Prostate gland (tissue), 2 donors: ENCODE data around the gene MMP25. TPM values are rescaled to one million over a fixed set of nuclear protein-coding genes. Genes with fewer than 3 reads are reported as not detected.

Experiments
- DNase-seq: peaks from one replicate; pipeline ENCODE4 v3.0.0-alpha.2; 2019; ENCODE audit warnings: low spot score
- H3K27ac ChIP-seq, 2 donors: fragments of 200-600 bp; sonication (generic); 2 replicates each; pipeline ENCODE4 v1.5.1; 2017 to 2019
- H3K27me3 ChIP-seq: fragments of 200-600 bp; sonication (generic); replicated peaks from 2 replicates; pipeline ENCODE4 v1.5.1; 2019; ENCODE audit not compliant: insufficient read depth
- H3K36me3 ChIP-seq, 2 donors: fragments of 200-600 bp; sonication (generic); 1 replicate in 1 of 2; 2 replicates in 1 of 2; pipeline versions ENCODE4 v1.5.1 to v1.8.1; 2017 to 2019
- H3K4me1 ChIP-seq: fragments of 200-600 bp; sonication (generic); replicated peaks from 2 replicates; pipeline ENCODE4 v1.5.1; 2019
- H3K4me3 ChIP-seq, 2 donors: fragments of 200-600 bp; sonication (generic); 2 replicates each; pipeline ENCODE4 v1.5.1; 2017 to 2019
- H3K9me3 ChIP-seq: fragments of 200-600 bp; sonication (generic); 2 replicates; pipeline ENCODE4 v1.5.1; 2017
- CTCF ChIP-seq, 4 experiments: fragments of 200-600 bp in 2 of 4; fragments of 450-650 bp in 2 of 4; sonication (generic) in 2 of 4; IDR thresholded peaks; 1 replicate in 3 of 4; 2 replicates in 1 of 4; pipeline ENCODE4 v1.5.1; 2016 to 2019; ENCODE audit warnings: antibody characterized with exemption in 4 of 4, mild to moderate bottlenecking in 2 of 4, moderate library complexity in 2 of 4
- POLR2A ChIP-seq: fragments of 450-650 bp; IDR thresholded peaks from one replicate; pipeline ENCODE4 v1.6.1; 2016; ENCODE audit warnings: antibody characterized with exemption, mild to moderate bottlenecking
- POLR2AphosphoS5 ChIP-seq: sonication (generic); formaldehyde crosslinking; IDR thresholded peaks from one replicate; pipeline ENCODE4 v1.6.1; 2017; ENCODE audit warnings: antibody characterized with exemption
- WGBS: methylation state at CpG from one replicate; pipeline ENCODE4 v1.1.5; 2018; 5-methylcytosine and 5-hydroxymethylcytosine counted together
- intact Hi-C: fragments of 100-400 bp; cut with DNase I; formaldehyde crosslinking; loops from one replicate; pipeline ENCODE4 v1.14.2; 2022
- total RNA-seq, 2 donors: library from RNA; depleted of rRNA; stranded (reverse); fragments of >200 nt; gene quantifications; one replicate each; pipeline ENCODE4 v1.1.0, GENCODE V29; 2016

MMP25 gene
- total RNA-seq, 2 donors from 2014 or later = 0.74 to 1.4 TPM

DNA sequence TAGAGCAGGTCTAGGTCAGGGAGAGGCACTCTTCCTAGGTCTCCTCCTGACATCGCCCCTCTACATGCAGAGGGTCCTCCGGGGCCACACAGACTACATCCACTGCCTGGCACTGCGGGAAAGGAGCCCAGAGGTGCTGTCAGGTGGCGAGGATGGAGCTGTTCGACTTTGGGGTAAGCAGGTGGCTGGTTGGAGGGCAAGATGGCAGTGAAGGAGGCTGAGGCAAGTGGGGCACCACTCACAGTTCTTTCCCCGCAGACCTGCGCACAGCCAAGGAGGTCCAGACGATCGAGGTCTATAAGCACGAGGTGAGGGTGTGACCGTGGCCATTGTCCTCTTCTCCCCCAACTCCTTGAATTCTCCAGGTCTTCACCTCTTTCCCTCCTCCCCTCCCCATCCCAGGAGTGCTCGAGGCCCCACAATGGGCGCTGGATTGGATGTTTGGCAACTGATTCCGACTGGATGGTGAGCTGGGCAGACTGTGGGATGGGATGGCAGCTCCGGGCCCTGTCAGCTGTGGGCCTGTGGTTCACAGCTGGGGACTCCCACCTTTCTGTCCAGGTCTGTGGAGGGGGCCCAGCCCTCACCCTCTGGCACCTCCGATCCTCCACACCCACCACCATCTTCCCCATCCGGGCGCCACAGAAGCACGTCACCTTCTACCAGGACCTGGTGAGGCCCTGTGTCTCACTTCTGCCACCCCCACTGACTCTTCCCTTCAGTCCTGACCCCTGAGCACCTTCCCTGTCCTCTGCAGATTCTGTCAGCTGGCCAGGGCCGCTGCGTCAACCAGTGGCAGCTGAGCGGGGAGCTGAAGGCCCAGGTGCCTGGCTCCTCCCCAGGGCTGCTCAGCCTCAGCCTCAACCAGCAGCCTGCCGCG, 19.5 kb upstream of the MMP25 start:
- Histone ChIP-seq H3K36me3 (no peaks in the 10 kb centered on the region), H3K4me3 (no peak overlapping the region), H3K27ac (no peak overlapping the region), H3K27me3 (no peaks in the 10 kb centered on the region), H3K9me3 (no peaks in the 10 kb centered on the region), H3K4me1 (peaks cover 25% of the 10 kb centered on the region)
- TF ChIP-seq CTCF (IDR thresholded peaks at IDR 0.05) = no peak
- TF ChIP-seq POLR2A = no peak
- TF ChIP-seq POLR2AphosphoS5 = no peak
- DNase-seq = no peak
- intact Hi-C loops = no loop called here
- WGBS = 95% methylated on average over 24 of the region's 24 CpGs

- no peak for DNase-seq
- H3K27ac ChIP-seq = no peak overlapping the region
- H3K4me1 ChIP-seq = peaks cover 19% of the 10 kb centered on the region
- H3K4me3 ChIP-seq = no peak overlapping the region
- H3K36me3 ChIP-seq = no peaks in the 10 kb centered on the region
- no peaks in the 10 kb centered on the region for H3K9me3 ChIP-seq
- WGBS = 87% methylated on average over 8 of the region's 8 CpGs
- no peak for TF ChIP-seq POLR2AphosphoS5
- intact Hi-C loops = no loop called here
- no peaks in the 10 kb centered on the region for H3K27me3 ChIP-seq
These were observed 18.9 kb upstream of the MMP25 start for GRCh38 chr16:3027489-3027795.

DNA sequence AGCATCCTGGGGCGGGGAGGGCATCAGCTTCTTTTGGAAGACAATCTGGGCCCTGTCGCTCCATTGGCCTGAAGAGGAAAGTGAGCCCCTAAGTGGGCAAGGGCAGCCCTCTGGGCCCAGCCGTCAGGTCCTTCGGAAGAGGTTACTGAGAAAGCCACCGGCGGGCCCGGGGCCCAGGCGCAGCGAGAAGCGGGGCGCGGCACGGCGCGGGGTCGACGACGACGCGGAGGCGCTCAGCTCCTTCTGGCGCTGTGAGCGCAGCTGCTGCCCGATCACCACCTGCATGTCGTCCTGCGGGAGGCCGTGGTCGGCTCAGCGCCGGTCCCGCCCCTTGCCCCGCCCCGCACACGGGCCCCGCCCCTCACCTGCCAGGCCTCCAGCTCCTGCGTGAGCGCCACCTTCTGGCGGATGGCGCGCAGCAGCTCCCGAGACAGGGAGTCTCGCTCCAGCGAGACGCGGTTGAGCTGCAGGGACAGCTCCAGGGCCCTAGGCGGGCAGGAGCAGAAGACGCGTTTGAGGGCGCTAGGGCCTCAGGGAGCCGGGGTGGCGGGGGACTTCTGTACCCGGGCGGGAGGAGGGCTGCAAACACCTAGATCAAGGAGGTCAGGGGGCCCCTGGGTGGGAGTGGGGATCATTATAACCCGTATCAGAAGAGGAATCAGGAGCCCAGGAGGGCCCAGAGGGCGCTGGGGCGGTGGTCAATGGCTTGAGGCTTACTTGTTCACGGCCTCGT, 18.2 kb upstream of the MMP25 start:
- TF ChIP-seq POLR2A = peak; percentile 52
- peak; percentile 74 to 89 (median 88) for TF ChIP-seq CTCF (IDR thresholded peaks at IDR 0.05)
- peak; percentile 75 for TF ChIP-seq POLR2AphosphoS5
- Histone ChIP-seq H3K36me3 (no peaks in the 10 kb centered on the region), H3K9me3 (no peaks in the 10 kb centered on the region), H3K4me1 (peaks cover 12% of the 10 kb centered on the region), H3K27ac (peak overlapping the region; percentile 12 to 28), H3K4me3 (no peak overlapping the region), H3K27me3 (no peaks in the 10 kb centered on the region)
- 16% methylated on average over 45 of the region's 58 CpGs for WGBS
- intact Hi-C loops = no loop called here
- peak; percentile 85 for DNase-seq

- 27% methylated on average over 15 of the region's 15 CpGs for WGBS
- no peaks in the 10 kb centered on the region for H3K27me3 ChIP-seq
- no peak for TF ChIP-seq CTCF (IDR thresholded peaks at IDR 0.05)
- intact Hi-C loops = no loop called here
- H3K9me3 ChIP-seq = no peaks in the 10 kb centered on the region
- H3K27ac ChIP-seq = no peak overlapping the region
- no peak overlapping the region for H3K4me3 ChIP-seq
- H3K36me3 ChIP-seq = no peaks in the 10 kb centered on the region
- DNase-seq = no peak
- H3K4me1 ChIP-seq = peaks cover 9% of the 10 kb centered on the region
These were observed 17.5 kb upstream of the MMP25 start for GRCh38 chr16:3028716-3029319.

- TF ChIP-seq POLR2AphosphoS5 (no peak), POLR2A (no peak), CTCF (IDR thresholded peaks at IDR 0.05) (no peak)
- 11% methylated on average over 56 of the region's 59 CpGs for WGBS
- no peaks in the 10 kb centered on the region for H3K36me3 ChIP-seq
- H3K27me3 ChIP-seq = no peaks in the 10 kb centered on the region
- DNase-seq = no peak
- no peak overlapping the region for H3K27ac ChIP-seq
- H3K9me3 ChIP-seq = no peaks in the 10 kb centered on the region
- intact Hi-C loops = no loop called here
- peaks cover 9% of the 10 kb centered on the region for H3K4me1 ChIP-seq
- H3K4me3 ChIP-seq = no peak overlapping the region
These were observed 16.7 kb upstream of the MMP25 start for GRCh38 chr16:3029491-3030221.
